H9 (cell line): ENCODE results near the gene ADCY1. TPM values are rescaled to one million over a fixed set of nuclear protein-coding genes. Genes with fewer than 3 reads are reported as not detected.

ENCODE experiments used
- DNase-seq: peaks from one replicate; pipeline ENCODE4 v3.0.0-alpha.2; 2017
- H2AFZ ChIP-seq: one replicate; pipeline ENCODE4 v1.6.1; 2013; ENCODE audit warnings: mild to moderate bottlenecking, low read length, control low read depth, moderate library complexity
- H2AK5ac ChIP-seq: 2 replicates; pipeline ENCODE4 v1.6.1; 2013; ENCODE audit warnings: low read length, control low read depth, mixed read lengths; ENCODE audit not compliant: insufficient read length
- H2BK120ac ChIP-seq: one replicate; pipeline ENCODE4 v1.6.1; 2013; ENCODE audit warnings: low read depth, mild to moderate bottlenecking, low read length, control low read depth, inconsistent platforms; ENCODE audit not compliant: poor library complexity, severe bottlenecking
- H2BK12ac ChIP-seq: 2 replicates; pipeline ENCODE4 v1.6.1; 2013; ENCODE audit warnings: low read length, control low read depth, mixed read lengths, low read depth; ENCODE audit not compliant: insufficient read length
- H2BK15ac ChIP-seq: 2 replicates; pipeline ENCODE4 v1.6.1; 2013; ENCODE audit warnings: low read depth, low read length, control low read depth
- H2BK20ac ChIP-seq: one replicate; pipeline ENCODE4 v1.6.1; 2013; ENCODE audit warnings: low read depth, mild to moderate bottlenecking, low read length, control low read depth, inconsistent platforms; ENCODE audit not compliant: poor library complexity, severe bottlenecking
- H2BK5ac ChIP-seq: 2 replicates; pipeline ENCODE4 v1.6.1; 2013; ENCODE audit warnings: low read length, control low read depth, mixed read lengths; ENCODE audit not compliant: insufficient read length
- H3K14ac ChIP-seq: 2 replicates; pipeline ENCODE4 v1.6.1; 2013; ENCODE audit warnings: low read length, control low read depth; ENCODE audit not compliant: insufficient read depth
- H3K18ac ChIP-seq: 2 replicates; pipeline ENCODE4 v1.6.1; 2013; ENCODE audit warnings: low read depth, mild to moderate bottlenecking, mixed read lengths, low read length, control low read depth; ENCODE audit not compliant: insufficient read length
- H3K23ac ChIP-seq: 2 replicates; pipeline ENCODE4 v1.6.1; 2013; ENCODE audit warnings: low read length, control low read depth, mixed read lengths, low read depth; ENCODE audit not compliant: insufficient read length
- H3K23me2 ChIP-seq: 2 replicates; pipeline ENCODE4 v1.6.1; 2013; ENCODE audit warnings: low read depth, mild to moderate bottlenecking, mixed read lengths, low read length, control low read depth; ENCODE audit not compliant: insufficient read length, poor library complexity, severe bottlenecking
- H3K27ac ChIP-seq: 2 replicates; pipeline ENCODE4 v1.5.1; 2013; ENCODE audit warnings: low read length, control low read depth, mixed read lengths, low read depth; ENCODE audit not compliant: insufficient read length
- H3K27me3 ChIP-seq: 2 replicates; pipeline ENCODE4 v1.6.1; 2013; ENCODE audit warnings: low read length, control low read depth, inconsistent platforms; ENCODE audit not compliant: insufficient read depth
- H3K4ac ChIP-seq: 2 replicates; pipeline ENCODE4 v1.6.1; 2013; ENCODE audit warnings: low read depth, mild to moderate bottlenecking, control low read depth, inconsistent platforms, low read length, moderate library complexity
- H3K4me1 ChIP-seq: 2 replicates; pipeline ENCODE4 v1.6.1; 2013; ENCODE audit warnings: low read length, control low read depth, inconsistent platforms; ENCODE audit not compliant: insufficient read depth
- H3K4me2 ChIP-seq: 2 replicates; pipeline ENCODE4 v1.6.1; 2013; ENCODE audit warnings: low read length, control low read depth, mixed read lengths; ENCODE audit not compliant: insufficient read length, insufficient read depth
- H3K56ac ChIP-seq: 2 replicates; pipeline ENCODE4 v1.6.1; 2013; ENCODE audit warnings: low read depth, mild to moderate bottlenecking, mixed read lengths, low read length, control low read depth; ENCODE audit not compliant: insufficient read length
- H3K79me1 ChIP-seq: 2 replicates; pipeline ENCODE4 v1.6.1; 2013; ENCODE audit warnings: low read depth, mild to moderate bottlenecking, moderate library complexity, low read length, control low read depth, inconsistent platforms; ENCODE audit not compliant: insufficient read depth, poor library complexity, severe bottlenecking
- H3K79me2 ChIP-seq: 2 replicates; pipeline ENCODE4 v1.6.1; 2013; ENCODE audit warnings: low read length, control low read depth, inconsistent platforms; ENCODE audit not compliant: insufficient read depth
- H3K9ac ChIP-seq: 2 replicates; pipeline ENCODE4 v1.6.1; 2013; ENCODE audit warnings: low read length, control low read depth, mixed read lengths; ENCODE audit not compliant: insufficient read length; ENCODE audit errors: extremely low read depth
- H3K9me3 ChIP-seq: one replicate; pipeline ENCODE4 v1.6.1; 2013; ENCODE audit warnings: low read depth, low read length, inconsistent platforms; ENCODE audit not compliant: control insufficient read depth
- H3T11ph ChIP-seq: one replicate; pipeline ENCODE4 v1.6.1; 2013; ENCODE audit warnings: mild to moderate bottlenecking, low read length, control low read depth, inconsistent platforms
- H4K20me1 ChIP-seq: one replicate; pipeline ENCODE4 v1.6.1; 2013; ENCODE audit not compliant: control insufficient read depth, insufficient read length, insufficient read depth
- H4K5ac ChIP-seq: 2 replicates; pipeline ENCODE4 v1.6.1; 2013; ENCODE audit warnings: low read depth, mild to moderate bottlenecking, mixed read lengths, low read length, control low read depth; ENCODE audit not compliant: insufficient read length
- H4K8ac ChIP-seq: replicated peaks from 2 replicates; pipeline ENCODE4 v1.6.1; 2013; ENCODE audit warnings: low read length, control low read depth, mixed read lengths, low read depth; ENCODE audit not compliant: insufficient read length
- H4K91ac ChIP-seq: 2 replicates; pipeline ENCODE4 v1.6.1; 2013; ENCODE audit warnings: low read depth, mild to moderate bottlenecking, moderate library complexity, mixed read lengths, low read length, control low read depth; ENCODE audit not compliant: insufficient read length
- H3K27ac Mint-ChIP-seq, 3 experiments: 2 replicates in 2 of 3; 3 replicates in 1 of 3; pipeline ENCODE4 v1.8.0; 2020 to 2021; ENCODE audit warnings: mixed read lengths in 3 of 3, mild to moderate bottlenecking in 1 of 3, moderate library complexity in 1 of 3
- H3K27me3 Mint-ChIP-seq: 2 replicates; pipeline ENCODE4 v1.8.0; 2021; ENCODE audit warnings: low read depth, mild to moderate bottlenecking, moderate library complexity, mixed read lengths
- H3K36me3 Mint-ChIP-seq, 3 experiments: 2 replicates in 2 of 3; 3 replicates in 1 of 3; pipeline ENCODE4 v1.8.0; 2020 to 2021; ENCODE audit warnings: low read depth in 3 of 3, mixed read lengths in 3 of 3; ENCODE audit not compliant: insufficient read depth in 1 of 3
- H3K4me1 Mint-ChIP-seq, 2 experiments: 2 replicates each; pipeline ENCODE4 v1.8.0; 2020; ENCODE audit warnings: mixed read lengths in 2 of 2
- H3K4me3 Mint-ChIP-seq, 2 experiments: 2 replicates in 1 of 2; 3 replicates in 1 of 2; pipeline ENCODE4 v1.8.0; 2020 to 2021; ENCODE audit warnings: mild to moderate bottlenecking in 2 of 2, mixed read lengths in 2 of 2, moderate library complexity in 1 of 2
- H3K9me3 Mint-ChIP-seq, 2 experiments: 2 replicates in 1 of 2; 3 replicates in 1 of 2; pipeline ENCODE4 v1.8.0; 2020; ENCODE audit warnings: mild to moderate bottlenecking in 2 of 2, mixed read lengths in 2 of 2, moderate library complexity in 1 of 2
- CTCF ChIP-seq: fragments of 200-600 bp; sonication (generic); conservative IDR thresholded peaks from 3 replicates; pipeline ENCODE4 v1.8.0; 2021; ENCODE audit warnings: antibody characterized with exemption, mild to moderate bottlenecking
- WGBS: extraction: QIAGEN DNeasy Blood & Tissue Kit; methylation state at CpG from one replicate; pipeline ENCODE4 v1.1.7; 2013; ENCODE audit warnings: missing lambda C conversion rate, low lambda C conversion rate, mixed read lengths; ENCODE audit not compliant: insufficient read length; ENCODE audit errors: extremely low coverage; 5-methylcytosine and 5-hydroxymethylcytosine counted together
- total RNA-seq: library from RNA; stranded (reverse); gene quantifications from 2 replicates; pipeline ENCODE4 v1.2.1, GENCODE V29; 2021

Gene ADCY1
- total RNA-seq, 1 experiment from 2014 or later = 21.6 TPM

- Histone ChIP-seq H2BK12ac (no peak overlapping the region), H3K23me2 (no peaks in the 10 kb centered on the region), H3K9me3 (no peaks in the 10 kb centered on the region), H4K20me1 (no peaks in the 10 kb centered on the region), H4K5ac (no peak overlapping the region), H3K79me2 (no peaks in the 10 kb centered on the region), H3K18ac (no peak overlapping the region), H3K23ac (no peak overlapping the region), H3K27ac (no peak overlapping the region), H3T11ph (no peak overlapping the region), H2AK5ac (no peak overlapping the region), H3K79me1 (no peaks in the 10 kb centered on the region), H3K9ac (no peak overlapping the region), H4K91ac (no peak overlapping the region), H3K4ac (no peak overlapping the region), H2BK20ac (no peak overlapping the region), H3K4me2 (peak overlapping the region; percentile 7), H2AFZ (no peak overlapping the region), H2BK5ac (no peak overlapping the region), H2BK120ac (no peak overlapping the region), H3K56ac (no peak overlapping the region), H3K27me3 (peaks cover 2% of the 10 kb centered on the region; the same call in 1 of the 2 replicates), H3K14ac (peak overlapping the region; percentile 9; the same call in 1 of the 2 replicates), H3K4me1 (peaks cover 15% of the 10 kb centered on the region; the same call in 1 of the 2 replicates), H4K8ac (no peak overlapping the region), H2BK15ac (no peak overlapping the region)
- Mint-ChIP-seq H3K36me3 (peaks cover 0 to 2% (median 0%) of the 10 kb centered on the region in 3 experiments; a peak in 1 of 7 replicates), H3K9me3 (no peaks in the 10 kb centered on the region), H3K4me3 (peak overlapping the region in 1 of 2 experiments; percentile 55; a peak in 3 of 5 replicates), H3K27me3 (no peaks in the 10 kb centered on the region; the same call in 1 of the 2 replicates), H3K27ac (peak overlapping the region in 1 of 3 experiments; percentile 57; a peak in 3 of 7 replicates), H3K4me1 (peaks cover 41 to 50% of the 10 kb centered on the region in 2 experiments)
- no peak for DNase-seq
- WGBS = no CpG with 5 or more reads among the region's 5 CpGs
- no peak for TF ChIP-seq CTCF
These were observed 8.1 kb downstream of the ADCY1 start for GRCh38 chr7:45582136-45582749.
